Measurements from ENCODE around the gene STON2. TPM values are rescaled to one million over a fixed set of nuclear protein-coding genes. Genes with fewer than 3 reads are reported as not detected.
A peak's percentile ranks its signal among the peaks of the same experiment; 100 is the strongest.

The STON2 gene
- total and polyA plus RNA-seq, 2 of the 13 experiments (the other 11 are each of a cell fraction or from before 2014, with no cell fraction given), result 2.1 to 11.0 TPM

DNA sequence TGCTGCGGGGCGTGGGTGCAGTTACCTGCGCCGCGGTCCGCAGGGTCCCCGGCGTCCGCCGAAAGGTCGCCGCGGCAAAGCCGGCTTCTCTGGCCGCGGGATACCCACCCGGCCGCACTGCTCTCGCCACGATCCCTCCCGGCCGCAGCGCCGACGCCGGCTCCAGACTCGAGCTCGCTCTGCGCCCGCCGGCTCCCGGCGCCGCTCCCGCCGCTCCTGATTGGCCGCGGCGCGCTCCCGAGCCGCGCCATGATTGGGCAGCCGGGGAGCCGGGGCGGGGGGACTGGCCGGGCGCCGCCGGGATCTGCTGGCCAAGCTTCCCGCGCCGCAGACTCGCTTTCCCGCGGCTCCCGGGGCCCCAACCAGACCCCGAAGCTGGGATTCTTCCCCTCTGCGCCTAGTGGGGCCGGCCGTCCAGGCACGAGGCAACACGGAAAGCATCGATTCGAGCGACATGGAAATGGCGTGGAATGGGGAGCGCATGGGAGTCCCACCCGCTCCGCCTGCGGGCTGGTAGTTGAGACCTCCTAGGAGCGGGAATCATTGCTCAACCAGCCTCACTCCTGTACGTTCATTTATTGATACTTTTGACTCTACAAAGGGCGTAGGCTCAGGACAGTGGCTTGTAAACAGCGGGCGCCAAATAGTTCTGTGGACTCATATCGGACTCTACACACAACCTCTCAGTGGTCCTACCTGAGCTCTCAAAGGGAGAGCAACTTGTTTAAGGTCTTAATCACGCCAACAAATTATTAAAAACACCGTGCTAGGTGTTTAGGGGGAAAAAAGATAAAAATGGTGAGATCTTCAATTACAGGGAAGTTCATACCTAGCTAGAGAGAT is 36.4 kb upstream of the STON2 start (continued):
- TF ChIP-seq E2F1 (CRISPR knock-in tag; IDR thresholded peaks at IDR 0.05) (peak; percentile 84), ZNF547 (CRISPR knock-in tag; IDR thresholded peaks at IDR 0.05) (peak; percentile 60), ZNF782 (CRISPR knock-in tag; IDR thresholded peaks at IDR 0.05; ENCODE audit: borderline replicate concordance) (0 out of 2 replicates have a peak, but pooled peaks have one; percentile 65), YEATS4 (CRISPR knock-in tag; IDR thresholded peaks at IDR 0.05; ENCODE audit: borderline replicate concordance) (peak; percentile 43), ZNF567 (CRISPR knock-in tag; IDR thresholded peaks at IDR 0.05; ENCODE audit: borderline replicate concordance) (no peak), NONO (IDR thresholded peaks at IDR 0.05) (no peak), NONO (CRISPR knock-in tag; conservative IDR thresholded peaks at IDR 0.05) (0 out of 2 replicates have a peak, but pooled peaks have one; percentile 16), TBX2 (CRISPR knock-in tag; IDR thresholded peaks at IDR 0.05; ENCODE audit: borderline replicate concordance) (no peak; the same call in 1 of the 2 replicates), HNRNPLL (IDR thresholded peaks at IDR 0.05; ENCODE audit: low read depth, low read length, poor library complexity, severe bottlenecking) (peak; percentile 57), RFX3 (CRISPR knock-in tag; IDR thresholded peaks at IDR 0.05) (no peak), ETV6 (CRISPR knock-in tag; conservative IDR thresholded peaks at IDR 0.05) (0 out of 2 replicates have a peak, but pooled peaks have one; percentile 61), MED1 (CRISPR knock-in tag; IDR thresholded peaks at IDR 0.05) (no peak), KMT2B (CRISPR knock-in tag; IDR thresholded peaks at IDR 0.05) (peak; percentile 57; the same call in 1 of the 2 replicates), PTBP1 (IDR thresholded peaks at IDR 0.05; ENCODE audit: low read depth, low read length, poor library complexity, severe bottlenecking) (no peak), REL (CRISPR knock-in tag; conservative IDR thresholded peaks at IDR 0.05) (0 out of 2 replicates have a peak, but pooled peaks have one; percentile 31), TP53 (CRISPR knock-in tag; conservative IDR thresholded peaks at IDR 0.05) (0 out of 2 replicates have a peak, but pooled peaks have one; percentile 28), FOXA3 (CRISPR knock-in tag; IDR thresholded peaks at IDR 0.05) (0 out of 2 replicates have a peak, but pooled peaks have one; percentile 12), IRX3 (CRISPR knock-in tag; IDR thresholded peaks at IDR 0.05; ENCODE audit: borderline replicate concordance, low read depth) (0 out of 2 replicates have a peak, but pooled peaks have one; percentile 49), KAT8 (CRISPR knock-in tag; IDR thresholded peaks at IDR 0.05) (0 out of 2 replicates have a peak, but pooled peaks have one; percentile 24), ZNF44 (CRISPR knock-in tag; IDR thresholded peaks at IDR 0.05) (no peak), KMT2A (CRISPR knock-in tag; IDR thresholded peaks at IDR 0.05) (no peak)
- TF ChIP-seq, protein P1, sequence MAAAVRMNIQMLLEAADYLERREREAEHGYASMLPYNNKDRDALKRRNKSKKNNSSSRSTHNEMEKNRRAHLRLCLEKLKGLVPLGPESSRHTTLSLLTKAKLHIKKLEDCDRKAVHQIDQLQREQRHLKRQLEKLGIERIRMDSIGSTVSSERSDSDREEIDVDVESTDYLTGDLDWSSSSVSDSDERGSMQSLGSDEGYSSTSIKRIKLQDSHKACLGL (CRISPR knock-in tag; IDR thresholded peaks at IDR 0.05), result peak; percentile 28; the same call in 1 of the 2 replicates
- TF ChIP-seq, protein P2, sequence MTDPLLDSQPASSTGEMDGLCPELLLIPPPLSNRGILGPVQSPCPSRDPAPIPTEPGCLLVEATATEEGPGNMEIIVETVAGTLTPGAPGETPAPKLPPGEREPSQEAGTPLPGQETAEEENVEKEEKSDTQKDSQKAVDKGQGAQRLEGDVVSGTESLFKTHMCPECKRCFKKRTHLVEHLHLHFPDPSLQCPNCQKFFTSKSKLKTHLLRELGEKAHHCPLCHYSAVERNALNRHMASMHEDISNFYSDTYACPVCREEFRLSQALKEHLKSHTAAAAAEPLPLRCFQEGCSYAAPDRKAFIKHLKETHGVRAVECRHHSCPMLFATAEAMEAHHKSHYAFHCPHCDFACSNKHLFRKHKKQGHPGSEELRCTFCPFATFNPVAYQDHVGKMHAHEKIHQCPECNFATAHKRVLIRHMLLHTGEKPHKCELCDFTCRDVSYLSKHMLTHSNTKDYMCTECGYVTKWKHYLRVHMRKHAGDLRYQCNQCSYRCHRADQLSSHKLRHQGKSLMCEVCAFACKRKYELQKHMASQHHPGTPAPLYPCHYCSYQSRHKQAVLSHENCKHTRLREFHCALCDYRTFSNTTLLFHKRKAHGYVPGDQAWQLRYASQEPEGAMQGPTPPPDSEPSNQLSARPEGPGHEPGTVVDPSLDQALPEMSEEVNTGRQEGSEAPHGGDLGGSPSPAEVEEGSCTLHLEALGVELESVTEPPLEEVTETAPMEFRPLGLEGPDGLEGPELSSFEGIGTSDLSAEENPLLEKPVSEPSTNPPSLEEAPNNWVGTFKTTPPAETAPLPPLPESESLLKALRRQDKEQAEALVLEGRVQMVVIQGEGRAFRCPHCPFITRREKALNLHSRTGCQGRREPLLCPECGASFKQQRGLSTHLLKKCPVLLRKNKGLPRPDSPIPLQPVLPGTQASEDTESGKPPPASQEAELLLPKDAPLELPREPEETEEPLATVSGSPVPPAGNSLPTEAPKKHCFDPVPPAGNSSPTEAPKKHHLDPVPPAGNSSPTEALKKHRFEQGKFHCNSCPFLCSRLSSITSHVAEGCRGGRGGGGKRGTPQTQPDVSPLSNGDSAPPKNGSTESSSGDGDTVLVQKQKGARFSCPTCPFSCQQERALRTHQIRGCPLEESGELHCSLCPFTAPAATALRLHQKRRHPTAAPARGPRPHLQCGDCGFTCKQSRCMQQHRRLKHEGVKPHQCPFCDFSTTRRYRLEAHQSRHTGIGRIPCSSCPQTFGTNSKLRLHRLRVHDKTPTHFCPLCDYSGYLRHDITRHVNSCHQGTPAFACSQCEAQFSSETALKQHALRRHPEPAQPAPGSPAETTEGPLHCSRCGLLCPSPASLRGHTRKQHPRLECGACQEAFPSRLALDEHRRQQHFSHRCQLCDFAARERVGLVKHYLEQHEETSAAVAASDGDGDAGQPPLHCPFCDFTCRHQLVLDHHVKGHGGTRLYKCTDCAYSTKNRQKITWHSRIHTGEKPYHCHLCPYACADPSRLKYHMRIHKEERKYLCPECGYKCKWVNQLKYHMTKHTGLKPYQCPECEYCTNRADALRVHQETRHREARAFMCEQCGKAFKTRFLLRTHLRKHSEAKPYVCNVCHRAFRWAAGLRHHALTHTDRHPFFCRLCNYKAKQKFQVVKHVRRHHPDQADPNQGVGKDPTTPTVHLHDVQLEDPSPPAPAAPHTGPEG (CRISPR knock-in tag; IDR thresholded peaks at IDR 0.05), result peak; percentile 98
